A549 treated with DMSO at 1 μM for 4 hours (cell line): ENCODE measurements around the gene BUD31. TPM values are rescaled to one million over a fixed set of nuclear protein-coding genes. Genes with fewer than 3 reads are reported as not detected.

ENCODE experiments used
- total RNA-seq: library from RNA; stranded (reverse); fragments of 200-300 nt; extraction: Qiagen RNA extraction; gene quantifications from 5 replicates; pipeline ENCODE4 v1.2.3, GENCODE V29; 2022; ENCODE audit warnings: low read depth

BUD31 gene
- 130 to 159 TPM (median 147 TPM) in 5 replicates for total RNA-seq

GRCh38 chr7:99408379-99409191, at the start of gene BUD31, which contains the start of gene PDAP1:
BUD31 (plus strand) TSS chr7:99408969; CDS start chr7:99411093, 2,124 bp downstream.
PDAP1 (minus strand) TSS chr7:99408597; CDS start chr7:99408548, 49 bp downstream.

GRCh38 chr7:99374111-99375064, 34.4 kb upstream of the BUD31 start, which contains the start of gene ARPC1B:
ARPC1B (plus strand) TSS chr7:99374730; CDS start chr7:99385715, 10,985 bp downstream.

GRCh38 chr7:99438573-99439480, 30.1 kb downstream of the BUD31 start, which contains the start of the genes CPSF4 and PTCD1:
CPSF4 (plus strand) TSS chr7:99438943; CDS start chr7:99439083, 140 bp downstream.
PTCD1 (minus strand) TSS chr7:99438798; CDS start chr7:99435242, 3,556 bp downstream.

Other genes with a start within 250 kb of the BUD31 start
- 1.4 to 2.1 TPM (median 1.5 TPM) in 5 replicates for gene KPNA7, start 200.9 kb upstream of the BUD31 start, total RNA-seq
- 0.64 to 1.3 TPM (median 0.88 TPM) in 5 replicates for gene MYH16, start 136.1 kb upstream of the BUD31 start, total RNA-seq
- gene ARPC1A, start 83.1 kb upstream of the BUD31 start, total RNA-seq = 130 to 149 TPM (median 136 TPM) in 5 replicates
- 271 to 322 TPM (median 286 TPM) in 5 replicates for gene ARPC1B, start 34.2 kb upstream of the BUD31 start, total RNA-seq
- gene PDAP1, start 372 bp upstream of the BUD31 start, total RNA-seq = 175 to 226 TPM (median 183 TPM) in 5 replicates
- 6.1 to 10.7 TPM (median 6.9 TPM) in 5 replicates for gene PTCD1, start 29.8 kb downstream of the BUD31 start, total RNA-seq
- gene CPSF4, start 30.0 kb downstream of the BUD31 start, total RNA-seq = 38.9 to 46.6 TPM (median 43.3 TPM) in 5 replicates
- gene ATP5MF, start 57.2 kb downstream of the BUD31 start, total RNA-seq = 873 to 1,333 TPM (median 888 TPM) in 5 replicates
- 7.2 to 9.3 TPM (median 8.7 TPM) in 5 replicates for gene ZNF789, start 63.9 kb downstream of the BUD31 start, total RNA-seq
- gene ZNF394, start 91.3 kb downstream of the BUD31 start, total RNA-seq = 18.1 to 20.8 TPM (median 19.0 TPM) in 5 replicates
- 9.6 to 10.1 TPM (median 9.7 TPM) in 5 replicates for gene ZKSCAN5, start 95.7 kb downstream of the BUD31 start, total RNA-seq
- gene FAM200A, start 143.1 kb downstream of the BUD31 start, total RNA-seq = 4.6 to 7.5 TPM (median 7.0 TPM) in 5 replicates
- gene ZNF655, start 149.7 kb downstream of the BUD31 start, total RNA-seq = 56.0 to 62.9 TPM (median 60.0 TPM) in 5 replicates
- gene TMEM225B, start 189.3 kb downstream of the BUD31 start, total RNA-seq = 0.79 to 1.0 TPM (median 0.91 TPM) in 5 replicates
- 9.1 to 9.7 TPM (median 9.3 TPM) in 5 replicates for gene ZSCAN25, start 208.0 kb downstream of the BUD31 start, total RNA-seq